Measurements from ENCODE around the gene TREX2.

Gene TREX2

DNA sequence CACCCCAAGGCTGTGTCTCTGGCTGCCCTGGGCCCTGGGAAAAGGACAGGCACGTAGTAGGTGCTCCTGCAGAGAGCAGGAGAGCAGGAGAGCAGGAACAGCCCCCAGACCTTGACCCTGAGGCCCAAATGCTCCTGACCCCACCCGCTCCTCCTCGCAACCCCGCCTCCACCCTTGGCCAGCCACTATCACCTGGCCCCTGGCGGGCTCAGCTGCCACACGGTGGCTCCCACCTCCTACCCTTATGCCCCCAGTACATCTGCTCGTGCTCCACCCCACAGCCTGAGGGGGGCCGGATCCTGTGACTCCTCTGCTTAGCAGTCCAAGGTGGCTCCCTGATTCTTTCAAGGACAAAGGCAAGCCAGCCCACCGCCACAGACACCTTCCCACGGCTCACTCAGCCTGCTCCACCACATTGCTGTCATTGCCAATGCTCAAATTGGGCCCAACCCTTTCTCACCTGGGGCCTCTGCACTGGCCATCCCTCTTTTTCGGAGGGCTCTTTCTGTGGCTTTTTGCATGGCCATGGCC lies 30.0 kb upstream of the TREX2 start:
- no peak for DNase-seq (ENCODE audit: low spot score)

DNA sequence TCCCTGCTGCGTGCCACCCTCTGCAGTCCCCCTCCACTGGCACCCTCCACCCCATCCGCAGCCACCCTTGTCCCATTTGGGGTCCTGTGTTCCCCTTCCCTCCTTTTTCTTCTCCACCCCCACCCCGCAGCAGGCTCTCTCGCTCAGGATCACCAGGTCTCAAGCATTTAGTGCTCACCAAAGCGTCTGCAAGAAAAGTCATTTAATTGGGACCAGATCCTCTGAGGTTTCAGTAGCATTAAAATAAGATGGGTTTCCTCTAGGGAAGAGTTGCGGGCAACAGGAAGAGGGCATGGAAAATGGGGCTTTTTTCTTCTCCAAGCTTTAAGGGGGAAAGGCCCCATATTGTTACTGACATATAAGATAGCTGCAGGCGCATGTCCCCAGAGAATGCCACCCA lies 29.4 kb upstream of the TREX2 start:
- DNase-seq (ENCODE audit: low spot score): no peak

DNA sequence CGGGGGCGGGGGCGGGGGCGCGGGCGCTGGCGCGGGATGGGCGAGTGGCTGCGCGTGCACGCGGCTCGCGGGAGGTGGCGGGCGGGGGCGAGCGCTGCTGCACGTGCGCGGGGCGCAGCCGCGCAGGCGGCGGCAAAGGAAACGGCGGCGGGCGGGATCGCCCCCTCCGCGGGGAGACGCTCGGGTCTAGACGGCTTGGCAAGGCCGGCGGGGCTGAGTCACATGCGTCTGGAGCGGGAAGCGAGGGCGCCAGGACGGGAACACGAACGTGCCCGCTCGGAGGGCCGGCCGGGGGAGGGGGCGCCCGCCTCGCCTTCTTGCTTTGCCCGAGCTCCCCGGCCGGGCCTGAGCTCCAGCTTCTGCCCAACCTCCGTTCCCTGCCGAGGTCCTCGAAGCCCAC lies 28.9 kb upstream of the TREX2 start:
- DNase-seq (ENCODE audit: low spot score): peak; percentile 36

DNA sequence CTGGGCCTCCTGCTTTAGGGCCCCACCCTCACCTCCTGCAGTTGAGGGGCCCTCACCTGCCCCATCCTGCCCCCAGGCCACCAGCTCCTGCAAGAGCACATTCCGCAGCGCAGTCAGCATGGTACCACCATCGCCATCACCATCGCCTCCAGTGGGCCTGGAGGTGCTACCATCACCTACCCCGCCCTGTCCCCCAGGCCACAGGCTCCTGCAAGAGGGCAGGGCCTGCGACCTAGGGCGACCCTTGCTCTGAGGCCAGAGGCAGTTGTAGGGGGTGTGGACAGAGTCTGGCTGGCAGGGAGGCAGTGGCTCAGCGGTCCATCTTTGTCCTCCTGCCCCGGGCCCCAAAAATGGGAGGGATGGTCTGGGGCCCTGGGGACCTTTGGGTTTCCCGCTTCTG lies 28.4 kb upstream of the TREX2 start:
- no peak for DNase-seq (ENCODE audit: low spot score)

DNA sequence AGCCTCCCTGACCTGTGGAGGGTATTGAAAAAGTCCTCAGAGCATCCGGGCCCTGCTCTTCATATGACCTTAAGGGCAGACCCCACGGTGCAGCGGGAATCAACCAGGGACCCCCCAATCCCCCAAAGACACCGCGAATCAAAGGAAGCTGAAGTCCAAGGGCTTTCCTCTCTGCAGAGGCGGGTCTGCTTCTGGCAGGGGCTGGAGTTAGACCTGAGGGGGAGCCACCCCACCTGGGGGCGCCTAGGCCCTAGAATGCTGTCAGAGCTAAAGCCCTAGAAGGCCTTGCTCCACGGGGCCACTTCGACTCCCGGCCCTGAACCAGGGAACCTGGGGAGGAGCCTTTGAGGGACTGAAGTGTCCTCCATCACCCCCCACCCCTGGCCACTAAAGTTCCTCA lies 27.3 kb upstream of the TREX2 start:
- no peak for DNase-seq (ENCODE audit: low spot score)

DNA sequence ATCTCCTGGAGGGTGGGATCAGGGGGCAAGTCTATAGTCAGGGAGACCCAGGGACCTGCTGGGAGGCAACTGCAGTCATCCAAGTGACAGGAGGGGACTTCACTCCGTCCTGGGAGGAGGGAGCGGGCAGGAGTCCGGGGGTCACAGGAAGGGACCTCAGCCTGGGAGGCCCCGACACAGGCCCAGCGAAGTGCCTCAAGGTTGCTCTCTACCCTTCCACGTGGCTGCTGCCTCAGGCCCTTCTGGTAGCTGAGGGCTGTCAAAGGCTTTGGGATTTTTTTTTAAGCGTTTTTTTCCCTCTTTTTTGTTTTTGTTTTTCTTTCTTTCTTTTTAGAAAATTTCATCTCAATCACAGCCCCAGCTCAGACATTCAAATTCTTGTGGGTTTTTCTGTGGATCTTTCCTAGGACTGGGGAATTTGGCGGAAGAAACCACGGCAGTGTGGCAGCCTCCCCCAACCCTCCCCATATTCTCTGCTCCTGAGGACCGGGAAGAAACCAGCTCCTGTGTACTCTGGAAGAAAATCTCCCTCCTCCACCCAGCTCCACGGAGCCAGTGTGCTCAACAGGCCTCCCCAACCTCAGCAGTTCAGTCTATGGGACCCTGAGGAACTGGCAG lies 25.9 kb upstream of the TREX2 start:
- DNase-seq (ENCODE audit: low spot score): no peak

DNA sequence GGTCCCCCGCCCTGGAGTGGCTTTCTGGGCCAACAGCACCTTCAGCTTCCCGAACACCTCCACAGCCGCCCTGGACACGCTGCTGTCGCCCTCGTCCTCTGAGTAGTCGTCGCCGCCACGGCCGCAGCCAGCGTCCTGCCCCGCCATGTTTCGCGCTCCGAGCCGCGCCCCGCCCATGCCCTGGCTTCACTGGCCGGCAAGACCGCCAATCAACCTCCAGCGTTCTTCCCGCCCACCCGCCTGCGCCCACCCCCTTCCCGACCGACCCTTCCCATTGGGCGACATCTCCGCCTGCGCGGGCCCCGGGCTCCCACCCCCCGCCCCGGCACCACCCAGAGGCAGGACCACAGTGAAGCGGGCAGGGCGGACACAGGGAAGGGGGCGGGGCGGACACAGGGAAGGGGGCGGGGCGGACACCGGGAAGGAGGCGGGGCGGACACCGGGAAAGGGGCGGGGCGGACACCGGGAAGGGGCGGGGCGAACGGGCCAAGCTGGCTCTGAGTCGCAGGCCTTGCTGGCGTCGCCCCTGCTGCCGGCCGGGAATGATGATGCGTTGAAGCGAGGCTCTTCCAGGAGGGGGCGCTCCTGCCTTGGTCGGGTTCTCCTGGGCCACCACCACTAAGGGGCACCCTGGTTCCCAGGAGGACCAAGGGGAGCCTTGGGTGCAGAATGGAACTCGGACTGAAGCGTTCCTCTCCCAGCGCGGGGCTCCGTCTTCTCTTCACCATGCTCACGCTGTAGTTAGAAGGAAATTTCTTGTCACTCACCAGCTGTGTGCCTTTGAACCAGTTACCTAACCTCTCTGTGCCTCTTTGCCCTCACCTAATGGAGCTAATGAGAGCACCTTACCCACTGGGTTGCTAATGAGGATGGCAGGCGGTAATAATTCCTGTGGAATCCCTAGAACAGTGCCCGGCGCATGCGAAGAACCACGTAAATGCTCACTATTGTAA lies 24.8 kb upstream of the TREX2 start, which contains the start of gene HAUS7:
HAUS7 (minus strand) TSS at position 166 of the 953 bp plus-strand sequence; CDS start at position 147, 19 bp downstream.
- peak; percentile 92 for DNase-seq (ENCODE audit: low spot score)

DNA sequence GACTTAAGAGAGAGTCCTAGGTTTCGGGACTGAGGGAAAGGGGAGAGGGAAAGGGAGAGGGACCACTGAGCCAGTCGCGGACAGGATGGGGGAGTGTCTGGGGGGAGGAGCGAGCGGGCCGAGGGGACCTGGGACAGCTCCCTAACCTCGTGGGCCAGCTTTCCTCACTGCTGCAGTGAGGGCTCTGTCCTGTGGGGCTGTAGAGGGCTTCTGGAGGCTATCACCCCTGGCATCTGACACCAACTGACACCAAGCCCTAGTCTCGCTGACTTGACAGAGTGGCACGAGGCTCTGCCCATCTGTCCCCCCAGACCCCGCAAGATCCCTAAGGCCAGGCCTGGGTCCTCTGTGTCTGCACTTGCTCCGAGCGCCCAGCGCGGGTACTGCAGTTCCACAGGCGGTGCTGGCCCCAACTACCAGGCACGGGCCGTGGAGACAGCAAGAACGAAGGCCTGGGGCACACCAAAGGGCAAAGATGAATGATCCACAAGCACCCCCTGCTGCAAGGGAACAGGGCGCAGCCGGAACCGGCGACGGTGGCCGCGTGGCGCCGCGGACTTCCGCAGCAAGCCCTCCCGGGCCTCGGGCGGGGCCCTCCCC lies 24.1 kb upstream of the TREX2 start:
- no peak for DNase-seq (ENCODE audit: low spot score)

DNA sequence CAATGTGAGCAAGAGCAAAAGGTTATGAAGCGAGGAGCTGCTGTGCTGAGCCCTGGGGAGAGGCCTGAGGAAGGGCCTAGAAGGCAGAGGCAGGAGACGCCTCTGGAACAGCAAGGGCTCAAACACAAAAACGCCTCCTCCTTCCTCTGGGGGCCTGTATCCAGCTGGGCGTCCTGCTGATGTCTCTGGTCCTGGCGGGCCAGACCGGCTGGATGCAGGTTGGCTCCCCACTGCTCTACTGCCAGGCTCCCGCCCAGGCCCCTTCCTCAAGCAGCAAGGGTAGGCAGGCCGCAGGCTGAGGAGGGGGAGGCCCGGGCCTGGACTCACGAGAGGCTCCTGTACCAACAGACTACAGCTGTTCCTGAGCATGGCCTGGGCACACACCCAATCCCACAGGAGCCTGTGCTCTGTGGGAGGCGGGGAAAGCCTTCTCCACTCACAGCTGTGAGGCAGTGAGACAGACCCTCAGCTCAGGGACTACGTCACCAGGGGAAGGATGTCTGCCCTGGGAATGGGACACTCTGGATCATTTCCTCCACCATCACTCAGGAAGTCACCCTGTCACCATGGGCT lies 22.2 kb upstream of the TREX2 start:
- DNase-seq (ENCODE audit: low spot score): no peak

DNA sequence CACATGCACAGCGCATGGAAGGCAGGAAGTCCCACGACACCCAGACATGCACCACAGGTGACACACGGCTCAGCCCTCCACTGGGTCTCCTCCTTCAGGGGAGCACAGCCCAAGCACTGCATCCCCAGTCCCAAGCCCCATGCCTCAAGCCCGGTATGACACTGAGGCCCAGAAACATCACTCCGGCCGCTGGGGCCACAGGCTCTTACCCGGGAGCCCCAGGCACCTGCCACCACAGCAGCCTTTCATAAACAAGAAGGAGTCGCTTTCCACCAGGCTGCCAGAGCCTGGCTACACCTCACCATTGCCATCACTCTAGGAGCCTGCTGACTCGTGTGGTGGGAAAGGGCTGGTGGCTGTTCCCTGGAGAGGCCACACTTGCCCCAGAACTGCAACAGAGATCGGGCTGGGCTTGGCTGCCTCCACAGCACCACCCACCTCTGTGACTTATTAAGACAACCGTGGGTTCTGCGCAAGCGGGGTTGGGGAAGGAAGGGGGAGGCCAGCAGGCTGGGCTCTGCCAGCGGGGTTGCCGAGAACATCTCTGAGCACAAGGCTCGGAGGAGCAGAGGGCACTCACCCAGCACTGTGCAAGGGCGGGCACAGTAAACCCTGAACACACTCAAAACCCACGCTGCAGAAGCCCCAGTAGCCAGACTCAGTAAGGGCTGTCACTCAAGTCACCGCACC lies 20.0 kb upstream of the TREX2 start:
- no peak for DNase-seq (ENCODE audit: low spot score)

DNA sequence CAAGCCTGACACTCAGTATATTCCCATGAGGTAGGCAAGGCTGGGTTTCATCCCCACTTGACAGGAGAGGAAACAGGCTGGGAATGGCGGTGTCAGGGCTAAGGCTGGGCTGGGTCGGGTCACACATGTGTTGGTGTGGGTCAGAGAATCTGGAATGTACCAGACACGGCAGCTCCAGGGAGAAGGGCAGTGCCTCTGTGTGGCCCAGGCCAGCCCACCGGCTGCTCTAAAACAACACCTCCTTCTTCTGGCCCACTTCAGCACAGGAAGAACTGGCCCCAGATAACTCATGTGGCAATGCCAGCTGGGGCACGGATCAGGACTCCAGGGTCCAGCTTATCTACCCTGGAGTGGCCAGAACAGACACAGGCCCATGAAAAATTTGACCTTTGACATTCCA lies 18.3 kb upstream of the TREX2 start:
- DNase-seq (ENCODE audit: low spot score): no peak

DNA sequence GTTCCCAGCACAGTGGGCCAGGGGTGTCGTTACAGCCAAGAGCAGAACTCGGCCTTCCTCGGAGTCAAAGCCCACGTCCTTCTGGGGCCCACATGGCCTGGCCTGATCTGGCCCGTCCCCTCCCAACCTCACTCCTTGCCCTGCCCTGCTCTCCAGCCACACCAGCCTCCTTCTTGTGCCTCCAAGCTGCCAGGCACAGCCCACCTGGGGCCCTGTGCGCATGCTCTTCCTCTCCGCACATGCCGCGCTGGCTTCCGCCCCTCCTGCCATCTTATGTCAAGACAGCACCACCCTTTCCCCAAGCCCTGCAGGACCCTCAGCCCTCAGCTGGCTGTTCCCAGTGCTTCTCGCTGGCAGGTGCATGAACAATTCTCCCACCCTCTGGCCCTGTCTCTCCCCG lies 17.7 kb upstream of the TREX2 start:
- no peak for DNase-seq (ENCODE audit: low spot score)

DNA sequence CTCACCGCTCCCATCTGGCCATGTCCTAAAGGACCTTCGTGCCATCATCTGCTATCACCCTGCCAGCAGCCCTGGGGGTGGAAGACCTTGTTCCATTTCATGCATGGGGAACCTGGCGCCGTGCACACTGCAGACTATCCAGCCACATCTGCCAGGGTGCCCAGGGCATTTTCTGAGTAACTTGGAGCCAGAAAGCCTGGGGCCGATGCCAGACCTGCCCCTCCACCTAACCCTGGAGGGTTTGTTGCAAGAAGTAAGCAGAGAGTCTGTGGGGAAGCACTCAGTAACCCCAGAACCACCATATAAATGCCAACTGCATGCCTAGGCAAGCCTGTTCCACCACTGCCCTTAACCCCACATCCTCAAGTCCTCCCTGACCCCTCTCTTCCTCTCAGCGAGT lies 17.2 kb upstream of the TREX2 start:
- no peak for DNase-seq (ENCODE audit: low spot score)

DNA sequence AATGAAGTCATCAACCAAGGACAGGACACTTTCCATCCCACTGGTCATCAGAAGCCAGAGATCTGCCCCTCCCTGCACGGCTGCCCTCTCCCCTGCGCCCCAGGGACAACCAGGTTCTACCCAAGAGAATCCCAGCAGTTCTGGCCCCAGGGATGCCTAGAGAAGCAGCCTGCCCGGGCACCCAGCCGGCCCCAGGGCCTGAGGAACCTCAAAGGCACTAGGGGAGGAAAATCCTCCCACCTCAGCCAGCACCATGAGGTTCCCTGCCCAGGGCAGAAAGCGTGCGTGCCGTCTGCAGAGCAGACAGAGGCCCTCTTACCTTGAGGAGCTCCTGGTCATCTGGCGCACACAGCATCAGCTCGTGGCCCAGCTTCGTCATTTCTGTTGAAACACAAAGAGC lies 16.4 kb upstream of the TREX2 start:
- no peak for DNase-seq (ENCODE audit: low spot score)

DNA sequence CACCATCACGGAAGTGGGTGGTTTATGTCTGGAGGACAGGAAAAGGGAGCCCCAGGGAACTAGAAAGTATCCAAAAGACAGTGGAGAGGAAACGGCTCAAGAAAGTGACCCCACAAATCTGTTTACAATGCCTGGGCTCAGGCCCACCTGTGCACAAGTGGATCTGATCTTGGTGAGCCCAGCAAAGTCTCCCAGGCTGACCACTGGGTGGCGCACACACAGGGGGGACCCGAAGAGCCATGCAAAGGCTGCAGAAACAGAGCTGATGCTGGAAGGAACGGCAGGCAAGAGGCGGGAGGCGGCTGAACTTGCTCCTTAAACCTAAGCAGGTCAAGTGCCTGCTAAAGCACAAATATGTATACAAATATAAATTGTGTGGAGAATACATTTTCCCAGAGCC lies 15.0 kb upstream of the TREX2 start:
- DNase-seq (ENCODE audit: low spot score): peak; percentile 39

DNA sequence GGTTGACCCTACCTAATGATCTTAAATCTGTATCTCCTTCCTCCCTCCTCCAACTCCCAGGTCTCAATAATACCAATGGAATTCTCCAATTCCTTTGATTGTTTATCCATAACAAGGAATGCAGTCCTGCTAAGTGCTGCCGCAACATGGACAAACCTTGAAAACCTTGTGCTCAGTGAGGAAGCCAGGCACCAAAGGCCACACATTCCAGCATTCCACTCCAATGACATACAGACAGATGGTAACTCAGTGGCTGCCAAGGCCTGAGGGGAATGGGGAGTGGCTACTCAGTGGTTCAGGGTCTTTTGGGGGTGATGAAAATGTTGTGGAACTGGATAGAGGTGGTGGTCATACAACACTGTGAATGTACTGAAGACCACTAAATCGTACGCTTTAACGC lies 14.1 kb upstream of the TREX2 start:
- no peak for DNase-seq (ENCODE audit: low spot score)

DNA sequence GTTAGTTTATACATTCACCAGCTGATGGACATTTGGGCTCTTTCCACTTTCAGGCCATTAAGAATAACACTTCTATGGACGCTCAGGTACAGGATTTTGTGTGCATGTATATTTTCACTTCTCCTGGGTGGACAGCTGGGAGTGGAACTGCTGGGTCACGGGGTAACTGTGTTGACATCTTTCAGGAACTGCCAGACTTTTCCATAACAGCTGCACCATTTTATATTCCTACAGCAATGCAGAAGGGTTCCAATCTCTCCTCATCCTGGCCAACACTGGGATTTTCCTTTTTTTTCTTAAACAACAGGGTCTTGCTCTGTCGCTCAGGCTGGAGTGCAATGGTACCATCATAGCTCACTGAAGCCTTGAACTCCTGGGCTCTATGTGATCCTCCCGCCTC lies 12.6 kb upstream of the TREX2 start:
- DNase-seq (ENCODE audit: low spot score): no peak

DNA sequence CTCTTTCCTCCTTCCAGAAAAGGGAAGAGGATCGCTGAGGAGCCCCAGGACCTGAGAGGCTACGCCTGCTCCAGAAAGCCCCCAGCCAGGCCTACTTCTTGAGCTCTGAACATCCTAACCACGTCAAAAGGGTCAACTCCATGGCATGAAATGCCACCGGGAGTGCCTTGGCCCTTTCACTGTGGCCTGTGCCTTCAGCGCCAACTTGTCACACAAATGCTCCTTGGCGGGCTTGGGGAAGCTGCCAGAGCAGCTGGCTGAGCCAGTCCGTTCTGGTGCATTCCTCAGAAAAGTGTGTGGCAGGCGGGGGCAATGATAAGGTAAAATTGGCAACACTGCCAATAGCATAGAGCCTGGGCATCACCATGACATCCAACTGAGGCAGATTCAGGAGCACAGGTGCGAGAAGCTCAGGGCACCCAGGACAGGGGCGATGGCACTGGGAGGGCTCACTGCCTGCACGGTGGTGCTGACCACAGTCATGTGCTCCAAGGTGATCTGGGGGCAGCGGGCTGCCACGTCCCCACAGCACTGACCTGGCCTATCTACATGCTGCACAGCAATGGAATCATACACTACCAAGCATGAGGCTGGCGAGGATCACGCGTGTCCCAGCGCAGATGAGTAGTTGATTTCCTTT lies 12.1 kb upstream of the TREX2 start:
- no peak for DNase-seq (ENCODE audit: low spot score)

DNA sequence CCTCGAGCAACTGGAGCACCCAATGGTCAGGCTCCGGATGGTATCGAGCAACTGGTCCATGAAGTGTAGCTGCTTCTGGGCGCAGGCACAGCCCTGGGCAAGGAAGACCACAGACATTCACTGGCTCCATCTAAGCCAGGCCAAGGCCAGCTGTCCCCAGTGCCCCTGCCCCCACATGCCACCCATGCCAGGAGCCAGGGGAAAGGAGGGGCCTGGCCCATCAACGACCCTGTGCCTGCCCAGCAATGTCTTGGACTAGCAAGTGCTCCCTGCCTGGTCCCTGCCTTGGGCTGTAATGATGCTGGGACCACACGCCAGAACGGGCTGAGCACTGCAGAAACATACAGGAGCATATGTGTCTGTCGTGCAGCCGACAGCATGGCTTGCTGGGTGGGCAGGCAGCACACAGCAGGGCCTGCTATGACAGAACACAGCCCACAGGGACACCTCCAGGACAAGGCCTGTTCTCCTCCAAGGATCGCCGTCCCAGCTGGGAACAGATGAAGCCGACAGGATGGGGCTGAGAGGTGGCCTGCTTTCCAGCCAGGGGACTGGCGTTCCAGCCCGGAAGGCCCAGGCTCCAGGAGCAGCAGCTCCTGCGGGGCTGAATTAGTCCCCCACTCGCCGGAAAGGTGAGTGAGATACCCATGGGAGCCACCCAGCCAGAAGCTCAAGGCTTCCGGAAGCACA lies 11.4 kb upstream of the TREX2 start:
- DNase-seq (ENCODE audit: low spot score): no peak

DNA sequence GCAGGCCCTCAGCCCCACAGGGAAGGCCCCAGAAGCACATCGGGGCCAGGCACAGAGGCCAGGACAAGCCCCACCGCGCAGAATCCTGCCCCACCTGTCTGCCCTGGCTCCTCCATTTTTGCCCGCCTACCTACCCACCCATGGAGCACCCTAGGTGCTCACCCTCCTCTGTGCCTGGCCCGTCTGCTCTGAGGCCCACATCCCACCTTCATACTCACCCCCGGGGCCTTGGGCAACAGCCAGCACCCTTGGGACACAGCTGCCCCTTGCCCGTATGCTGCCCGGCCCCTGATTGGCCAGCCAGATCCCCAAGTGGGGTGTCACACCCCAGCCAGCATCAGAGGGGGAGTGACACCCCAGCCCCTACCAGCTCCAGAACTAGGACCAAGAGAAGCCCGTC lies 10.8 kb upstream of the TREX2 start:
- DNase-seq (ENCODE audit: low spot score): no peak

DNA sequence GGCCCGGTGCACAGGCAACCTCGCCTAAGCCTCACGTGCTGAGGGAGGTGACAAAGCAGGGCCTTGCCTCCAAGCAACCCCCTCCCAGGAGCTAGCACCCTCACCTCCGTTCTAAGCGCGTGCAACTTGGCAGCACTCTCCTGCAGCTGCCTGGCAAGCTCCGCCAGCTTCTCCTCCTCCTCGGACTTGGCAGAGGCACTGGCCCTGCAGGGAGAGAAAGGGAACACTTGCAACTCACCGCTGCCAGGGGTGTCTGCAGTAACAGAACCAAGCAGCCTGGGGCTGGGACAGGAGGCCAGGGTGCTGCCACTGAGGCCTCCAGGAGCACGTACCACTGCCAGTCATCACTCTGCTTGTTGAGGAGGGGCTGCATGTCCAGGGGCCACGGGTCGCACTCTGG lies 10.3 kb upstream of the TREX2 start:
- DNase-seq (ENCODE audit: low spot score): no peak
